G401 (cell line): ENCODE results near the gene DHCR24. TPM values are rescaled to one million over a fixed set of nuclear protein-coding genes. Genes with fewer than 3 reads are reported as not detected.
A peak's percentile ranks its signal among the peaks of the same experiment; 100 is the strongest.

Source experiments
- DNase-seq: peaks from one replicate; pipeline ENCODE4 v3.0.0-alpha.2; 2015; ENCODE audit warnings: low spot score
- in situ Hi-C: cut with HindIII; loops from 2 replicates; pipeline ENCODE4 v1.10.0; 2016; ENCODE audit warnings: low sequenced_read_pairs, mixed read lengths
- total RNA-seq: library from RNA; depleted of rRNA; stranded (reverse); fragments of >200 nt; shearing (Covaris generic); gene quantifications from 2 replicates; pipeline ENCODE4 v1.2.3, GENCODE V29; 2014

Gene DHCR24
- total RNA-seq, 1 experiment from 2014 or later: 101 TPM

DNA sequence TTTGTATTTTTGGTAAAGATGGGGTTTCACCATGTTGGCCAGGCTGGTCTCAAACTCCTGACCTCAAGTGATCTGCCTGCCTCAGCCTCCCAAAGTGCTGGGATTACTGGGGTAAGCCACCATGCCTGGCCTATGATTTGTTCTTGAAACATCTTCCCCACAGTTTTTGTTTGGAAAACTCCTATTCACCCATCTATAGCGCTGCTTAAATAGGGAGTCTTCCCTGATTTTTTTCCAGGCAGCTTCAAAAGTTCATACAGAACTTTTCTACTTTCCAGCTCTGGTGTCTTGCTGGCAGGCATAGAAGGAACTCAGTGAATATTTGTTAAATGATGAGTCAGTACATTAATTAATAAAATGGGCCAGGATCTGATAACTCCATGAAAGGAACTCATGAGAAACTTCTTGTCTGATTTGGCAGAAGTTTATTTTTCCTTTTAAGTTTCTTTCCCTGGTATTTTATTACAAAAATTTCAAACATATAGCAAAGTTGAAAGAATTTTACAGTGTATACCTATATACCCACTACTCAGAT is 52.9 kb downstream of the DHCR24 start:
- in situ Hi-C loops: no loop called here
- DNase-seq: no peak

GRCh38 chr1:54833121-54833520 is 53.9 kb downstream of the DHCR24 start:
- in situ Hi-C loops: no loop called here
- DNase-seq: no peak

DNA sequence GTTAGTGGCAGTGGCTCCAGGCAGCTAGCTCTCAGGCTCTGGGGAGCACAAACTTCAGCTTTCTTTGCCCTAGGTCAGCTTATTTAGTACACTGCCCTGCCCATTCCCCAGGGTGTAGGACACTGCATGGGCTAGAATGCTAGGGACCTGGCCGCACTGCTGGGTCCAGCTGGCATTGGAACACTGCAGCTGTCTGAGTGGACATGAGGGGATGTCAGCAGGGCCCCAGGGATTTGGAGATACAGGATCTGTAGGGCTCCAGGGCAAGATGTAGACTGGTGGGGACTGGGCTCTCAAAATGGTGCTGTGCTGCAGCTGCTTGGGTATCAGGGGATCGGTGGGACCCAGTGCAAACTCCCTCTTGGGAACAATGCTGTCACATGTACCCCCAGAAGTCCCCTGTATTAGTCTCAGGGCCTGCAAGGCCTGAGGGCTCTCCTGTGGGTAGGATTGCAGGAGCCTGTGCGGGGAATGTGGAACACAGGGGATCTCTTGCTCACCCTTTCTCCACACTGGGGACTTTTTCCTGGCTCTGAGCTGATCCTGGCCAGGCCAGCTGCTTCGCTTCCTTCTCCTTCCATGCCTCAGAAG is 60.7 kb downstream of the DHCR24 start:
- in situ Hi-C loops: no loop called here
- no peak for DNase-seq

DNA sequence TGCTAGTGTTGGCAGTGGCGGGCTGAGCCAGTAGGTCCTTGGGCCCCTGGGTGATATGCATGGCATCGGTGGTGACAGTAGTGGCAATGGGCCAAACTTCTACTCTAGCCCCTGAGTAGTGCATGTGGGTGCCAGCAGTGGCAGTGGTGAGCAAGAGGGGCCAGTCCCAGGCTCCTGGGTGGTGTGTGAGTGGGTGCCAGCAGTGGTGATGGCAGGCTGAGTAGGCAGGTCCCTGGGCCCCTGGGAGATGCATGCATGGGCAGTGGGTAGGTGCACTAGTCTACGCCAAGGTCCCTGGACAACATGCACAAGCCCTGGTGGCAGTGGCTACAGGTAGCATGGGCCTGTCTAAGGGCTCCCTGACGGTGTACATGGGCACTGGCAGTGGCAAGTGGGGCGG is 61.3 kb downstream of the DHCR24 start:
- DNase-seq: no peak
- in situ Hi-C loops: no loop called here

DNA sequence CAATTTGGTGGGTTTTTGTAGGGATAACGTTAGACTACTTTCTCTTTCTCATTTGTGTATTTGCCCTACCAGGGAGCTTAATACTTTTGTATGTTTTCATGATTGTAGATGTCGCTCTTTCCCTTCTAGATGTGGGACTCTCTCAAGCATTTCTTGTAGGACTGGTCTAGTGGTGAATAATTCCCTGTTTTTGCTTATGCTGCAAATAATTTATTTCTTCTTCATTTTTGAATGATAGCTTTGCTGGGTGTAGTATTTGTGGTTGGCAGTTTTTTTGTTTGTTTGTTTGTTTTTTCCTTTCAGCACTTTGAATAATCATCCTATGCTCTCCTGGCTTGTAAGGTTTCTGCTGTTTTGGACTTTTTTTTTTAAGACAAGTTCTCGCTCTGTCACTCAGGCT is 63.3 kb downstream of the DHCR24 start:
- in situ Hi-C loops: no loop called here
- DNase-seq: no peak

DNA sequence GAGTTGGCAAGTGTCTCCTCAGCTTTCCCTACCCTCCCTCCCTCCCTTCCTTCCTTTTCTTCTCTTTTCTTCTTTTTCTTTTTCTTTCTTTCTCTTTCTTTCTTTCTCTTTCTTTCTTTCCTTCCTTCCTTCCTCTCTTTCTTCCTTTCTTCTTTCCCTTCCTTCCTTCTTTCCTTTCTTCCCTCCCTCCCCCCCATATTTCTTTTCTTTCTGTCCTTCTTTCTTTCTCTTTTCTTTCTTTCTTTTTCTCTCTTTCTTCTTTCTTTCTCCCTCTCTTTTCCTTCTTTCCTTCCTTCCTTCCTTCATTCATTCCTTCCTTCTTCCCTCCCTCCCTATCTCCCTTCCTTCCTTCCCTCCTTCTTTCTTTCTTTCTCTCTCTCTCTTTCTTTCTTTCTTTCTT is 67.3 kb downstream of the DHCR24 start:
- no peak for DNase-seq
- in situ Hi-C loops: no loop called here

GRCh38 chr1:54819195-54819536 is 67.8 kb downstream of the DHCR24 start:
- no peak for DNase-seq
- in situ Hi-C loops: no loop called here

GRCh38 chr1:54818461-54819194 is 68.4 kb downstream of the DHCR24 start:
- DNase-seq: no peak
- in situ Hi-C loops: no loop called here

DNA sequence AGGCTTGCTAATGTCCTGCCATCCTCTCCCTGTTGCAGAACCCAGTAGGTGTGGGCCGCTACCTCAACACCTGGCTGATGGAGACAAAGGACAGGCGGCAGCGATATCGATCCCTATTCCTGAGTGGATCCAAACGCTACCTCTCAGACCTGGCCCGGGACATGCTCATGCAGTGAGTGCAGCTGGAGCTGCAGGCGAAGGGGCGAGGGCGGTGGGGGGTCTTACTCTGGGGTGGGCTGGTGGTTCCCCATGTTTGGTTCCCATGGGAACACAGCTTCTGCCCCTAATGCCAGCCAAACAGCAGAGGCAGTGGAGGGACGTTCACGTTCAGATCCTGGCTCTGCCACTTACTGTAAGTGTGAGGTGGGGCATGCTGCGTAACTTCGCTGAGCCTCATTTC is 70.0 kb downstream of the DHCR24 start:
- DNase-seq: no peak
- in situ Hi-C loops: no loop called here

DNA sequence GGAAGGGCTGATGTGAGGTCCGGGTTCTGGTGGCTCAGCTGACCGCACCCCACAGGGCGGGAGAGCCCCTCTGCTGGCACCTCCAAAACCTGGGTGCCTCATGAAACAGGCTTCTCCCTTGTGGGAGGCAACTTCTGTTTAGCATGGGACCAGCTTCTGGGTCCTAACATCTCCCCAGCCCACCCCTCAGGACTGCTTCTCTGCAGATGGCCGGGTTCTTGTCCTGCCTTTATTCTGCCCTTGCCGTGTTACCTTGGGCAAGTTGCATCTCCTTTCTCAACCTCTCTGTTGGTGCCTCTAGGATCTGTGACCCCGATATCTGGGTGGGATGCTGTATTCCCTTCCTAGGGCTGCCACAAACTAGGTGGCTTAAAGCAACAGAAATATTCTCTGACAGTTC is 70.9 kb downstream of the DHCR24 start:
- in situ Hi-C loops: no loop called here
- no peak for DNase-seq

GRCh38 chr1:54815086-54815876 is 71.7 kb downstream of the DHCR24 start:
- no peak for DNase-seq
- in situ Hi-C loops: no loop called here

GRCh38 chr1:54814571-54814970 is 72.4 kb downstream of the DHCR24 start:
- in situ Hi-C loops: no loop called here
- no peak for DNase-seq

DNA sequence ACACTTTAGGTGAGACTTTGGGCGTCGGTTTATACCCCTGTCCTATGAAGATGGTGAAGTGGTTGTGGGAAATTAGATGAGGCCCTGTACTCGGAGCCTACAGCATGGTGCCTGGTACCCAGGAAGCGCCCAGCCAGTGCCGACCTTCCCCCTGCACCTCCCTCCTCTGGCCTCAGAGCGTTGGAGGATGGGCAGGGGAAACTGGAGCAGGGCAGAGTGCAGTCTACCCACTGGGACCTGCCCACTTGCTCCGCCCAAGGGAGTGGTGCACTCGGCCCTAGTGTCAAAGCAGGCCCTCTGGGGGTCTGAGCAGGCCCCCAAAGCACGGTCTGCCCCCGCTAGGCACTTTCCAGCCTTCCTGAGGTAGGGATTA is 72.9 kb downstream of the DHCR24 start:
- no peak for DNase-seq
- in situ Hi-C loops: no loop called here

DNA sequence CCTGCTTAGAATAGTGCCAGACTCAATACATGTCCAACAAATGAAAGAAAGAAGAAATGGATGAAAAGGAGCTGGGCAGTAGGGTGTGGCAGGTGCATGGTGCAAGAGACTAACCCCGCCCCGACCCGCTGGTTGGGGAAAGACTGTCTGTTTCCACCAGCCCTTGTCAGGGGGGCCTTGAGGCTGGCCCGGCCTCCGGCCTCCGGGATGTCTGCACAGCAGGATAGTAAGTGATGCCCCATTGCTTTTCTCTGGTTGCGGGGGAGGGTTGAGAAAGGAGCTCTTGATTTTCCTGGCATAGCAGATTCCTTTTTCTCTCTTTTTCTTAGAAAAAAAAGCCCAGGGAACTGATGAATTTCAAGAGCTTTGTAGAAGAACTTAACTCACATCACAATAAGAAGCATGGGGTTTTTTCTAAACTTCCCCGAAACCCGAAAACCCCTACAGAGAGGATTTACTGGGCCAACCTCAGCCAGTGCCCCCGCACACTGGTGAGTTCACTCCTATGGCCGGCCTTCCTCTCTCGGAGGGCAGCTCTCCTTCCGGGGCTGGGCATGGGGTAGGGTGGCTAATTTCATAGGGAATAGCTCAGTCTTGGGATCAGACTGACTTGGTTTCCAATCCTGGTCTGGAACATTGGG is 73.4 kb downstream of the DHCR24 start:
- no peak for DNase-seq

DNA sequence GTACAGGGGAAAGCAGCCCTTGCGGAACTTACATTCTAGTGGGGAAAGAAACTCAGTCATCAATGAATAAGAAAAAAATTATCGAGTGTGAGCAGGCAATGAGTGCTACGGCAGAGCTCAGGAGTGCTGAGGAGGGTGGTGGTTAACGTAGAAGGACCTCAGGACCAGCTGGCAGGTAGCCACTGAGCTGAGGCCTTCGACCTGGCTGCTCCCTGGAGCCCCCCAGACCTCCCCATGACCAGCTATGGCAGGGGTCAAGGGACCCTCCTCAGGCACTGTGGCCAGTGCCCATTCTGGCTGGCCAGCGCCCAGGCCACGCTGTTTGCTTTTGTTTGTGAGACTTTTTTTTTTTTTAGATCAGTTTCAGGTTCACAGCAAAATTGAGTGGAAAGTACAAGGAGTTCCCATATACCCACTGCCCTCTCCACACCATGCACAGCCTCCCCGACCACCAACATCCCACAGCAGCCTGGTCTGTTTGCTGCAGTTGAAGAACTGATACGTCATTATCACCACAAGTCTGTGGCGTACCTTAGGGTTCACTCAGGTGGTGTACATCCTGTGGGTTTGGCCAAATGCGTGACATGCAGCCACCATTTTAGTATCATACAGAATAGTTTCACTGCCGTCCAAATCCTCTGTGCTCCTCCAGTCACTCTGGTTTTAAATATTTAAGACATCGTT is 74.1 kb downstream of the DHCR24 start:
- in situ Hi-C loops: no loop called here
- no peak for DNase-seq

More for the DNA sequence above, 73.4 kb downstream of the DHCR24 start:
- in situ Hi-C loops: no loop called here

- no peak for DNase-seq
- in situ Hi-C loops: no loop called here
Observed at GRCh38 chr1:54811739-54812655, 75.0 kb downstream of the DHCR24 start.

DNA sequence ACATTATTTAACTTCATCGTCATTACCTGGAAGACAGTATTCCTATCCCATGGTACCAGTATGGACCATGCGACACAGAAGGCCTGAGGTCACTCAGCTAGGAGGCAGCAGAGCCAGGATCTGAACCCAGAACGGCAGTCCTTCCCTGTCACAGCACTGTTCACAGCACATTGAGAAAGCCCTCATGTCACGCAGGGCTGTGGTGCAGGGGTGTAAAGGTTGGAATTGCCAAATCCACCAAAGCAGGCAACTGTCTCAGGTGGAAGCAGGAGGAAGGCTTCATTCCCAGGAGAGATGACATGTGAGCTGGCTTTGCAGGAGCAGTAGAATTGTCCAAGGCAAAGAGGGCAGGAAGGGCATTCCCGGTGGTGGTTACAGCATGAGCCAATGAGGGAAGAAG is 75.9 kb downstream of the DHCR24 start:
- no peak for DNase-seq
- in situ Hi-C loops: no loop called here

- in situ Hi-C loops: no loop called here
- DNase-seq: peak; percentile 69
Observed at GRCh38 chr1:54810153-54810942, 76.6 kb downstream of the DHCR24 start.
